Activated T-cell treated with anti-CD3 and anti-CD28 coated beads for 24 hours (primary cell): Measurements from ENCODE around the gene PRR7.
A peak's percentile ranks its signal among the peaks of the same experiment; 100 is the strongest.
"Not testable (repeated sequence)": the region's sequence is repeated elsewhere in the genome, so short reads cannot be mapped to it uniquely, and the experiment has no call there.

Experiments used
- DNase-seq: peaks from one replicate; pipeline ENCODE4 v3.0.0-alpha.2; 2020; ENCODE audit warnings: low read depth

The PRR7 gene

DNA sequence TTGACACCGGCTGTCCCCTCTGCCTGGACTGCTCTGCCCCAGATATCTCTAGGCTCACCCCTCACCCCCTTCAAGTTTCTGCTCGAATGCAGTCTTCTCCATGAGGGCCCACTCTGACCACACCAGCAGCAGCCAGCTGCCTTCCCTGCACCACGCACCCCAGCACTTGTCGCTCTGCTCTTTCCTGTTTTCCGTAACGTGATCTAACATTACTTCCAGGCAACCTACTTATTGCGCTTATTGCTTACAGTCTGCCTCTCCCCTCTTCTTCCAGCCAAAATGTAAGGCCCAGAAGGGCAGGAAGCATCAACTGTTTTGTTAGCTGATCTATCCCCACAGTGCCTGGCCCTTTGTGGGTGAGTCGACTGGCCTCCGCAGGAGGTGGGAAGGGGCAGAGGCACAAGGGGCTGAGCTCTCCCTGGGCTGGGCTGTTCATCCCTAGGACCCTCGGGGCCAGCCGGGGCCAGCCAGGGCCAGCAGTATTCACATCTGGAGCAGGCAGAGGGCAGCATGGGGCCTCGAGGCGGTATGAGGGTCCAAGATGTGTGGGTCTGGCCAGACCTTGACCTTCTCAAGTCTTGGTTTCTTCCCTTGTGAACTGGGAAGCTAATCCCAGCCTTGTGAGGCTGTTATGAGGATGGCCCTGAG is 38.4 kb downstream of the PRR7 start:
- no peak for DNase-seq

DNA sequence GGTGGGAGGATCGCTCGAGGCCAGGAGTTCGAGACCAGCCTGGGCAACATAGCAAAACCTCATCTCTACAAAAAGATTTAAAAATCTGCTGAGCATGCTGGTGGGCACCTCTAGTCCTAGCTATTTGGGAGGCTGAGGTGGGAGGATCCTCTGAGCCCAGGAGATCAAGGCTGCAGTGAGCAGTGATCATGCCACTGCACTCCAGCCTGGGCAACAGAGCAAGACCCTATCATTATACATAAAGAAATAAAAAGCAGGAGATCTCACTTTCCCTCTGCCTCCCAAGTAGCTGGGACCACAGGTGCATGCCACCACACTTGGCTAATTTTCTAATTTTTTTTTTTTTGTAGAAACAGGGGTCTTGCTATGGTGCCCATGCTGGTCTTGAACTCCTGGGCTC is 39.1 kb downstream of the PRR7 start:
- DNase-seq, result not testable (repeated sequence)

DNA sequence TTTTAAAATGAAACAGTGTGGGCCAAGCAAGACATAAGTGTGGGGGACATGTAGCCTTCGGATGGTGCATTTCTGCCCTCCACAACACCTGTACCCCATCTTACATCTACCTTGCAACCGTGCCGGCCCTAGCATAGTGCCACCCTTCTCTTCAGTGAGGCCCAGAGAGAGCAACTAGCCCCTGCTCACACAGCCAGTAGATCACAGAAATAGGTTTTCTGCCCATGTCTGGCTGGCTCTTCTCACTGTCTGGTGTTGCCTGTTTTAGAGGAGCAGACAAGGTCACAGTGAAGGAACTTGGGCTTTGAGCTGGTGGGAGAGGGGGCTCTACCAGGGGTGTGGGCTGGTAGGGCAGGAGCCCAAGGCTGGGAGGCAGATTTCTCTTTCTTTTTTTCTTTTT is 39.6 kb downstream of the PRR7 start:
- DNase-seq, result no peak

DNA sequence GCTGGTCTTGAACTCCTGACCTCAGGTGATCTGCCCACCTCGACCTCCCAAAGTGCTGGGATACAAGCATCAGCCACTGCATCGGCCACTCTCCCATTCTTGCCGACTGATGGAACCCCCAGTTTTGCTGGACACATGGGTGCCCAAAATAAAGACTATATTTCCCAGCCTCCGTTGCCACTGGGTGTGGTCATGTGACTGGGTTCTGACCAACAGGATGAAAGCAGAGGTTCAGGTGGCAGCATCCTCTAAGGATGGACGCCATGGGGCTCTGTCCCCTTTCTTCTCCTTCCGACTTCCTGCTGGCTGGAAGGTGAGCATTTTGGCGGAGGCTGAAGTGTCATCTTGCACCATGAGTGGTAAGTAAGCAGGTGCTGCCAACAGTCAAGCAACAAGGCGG is 40.5 kb downstream of the PRR7 start:
- DNase-seq, result no peak

DNA sequence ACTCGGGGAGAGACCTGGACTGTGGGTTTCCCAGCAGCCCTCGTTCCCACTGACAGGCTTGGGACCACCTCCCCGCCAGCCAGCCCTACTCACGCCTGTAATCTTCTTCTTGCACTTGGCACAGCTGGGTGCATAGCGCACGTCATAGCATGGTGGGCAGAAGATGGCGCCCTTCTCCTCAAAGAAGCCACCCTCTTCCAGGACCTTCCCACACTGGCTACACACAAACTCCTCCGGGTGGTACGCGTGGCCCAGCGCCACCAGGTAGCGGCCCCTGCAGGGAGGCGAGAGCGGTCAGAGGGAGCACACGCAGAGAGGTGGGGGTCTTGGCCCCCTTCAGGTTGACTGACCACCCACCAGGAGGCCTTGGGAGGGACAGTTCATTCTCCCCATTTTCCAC is 41.4 kb downstream of the PRR7 start:
- DNase-seq, result no peak

DNA sequence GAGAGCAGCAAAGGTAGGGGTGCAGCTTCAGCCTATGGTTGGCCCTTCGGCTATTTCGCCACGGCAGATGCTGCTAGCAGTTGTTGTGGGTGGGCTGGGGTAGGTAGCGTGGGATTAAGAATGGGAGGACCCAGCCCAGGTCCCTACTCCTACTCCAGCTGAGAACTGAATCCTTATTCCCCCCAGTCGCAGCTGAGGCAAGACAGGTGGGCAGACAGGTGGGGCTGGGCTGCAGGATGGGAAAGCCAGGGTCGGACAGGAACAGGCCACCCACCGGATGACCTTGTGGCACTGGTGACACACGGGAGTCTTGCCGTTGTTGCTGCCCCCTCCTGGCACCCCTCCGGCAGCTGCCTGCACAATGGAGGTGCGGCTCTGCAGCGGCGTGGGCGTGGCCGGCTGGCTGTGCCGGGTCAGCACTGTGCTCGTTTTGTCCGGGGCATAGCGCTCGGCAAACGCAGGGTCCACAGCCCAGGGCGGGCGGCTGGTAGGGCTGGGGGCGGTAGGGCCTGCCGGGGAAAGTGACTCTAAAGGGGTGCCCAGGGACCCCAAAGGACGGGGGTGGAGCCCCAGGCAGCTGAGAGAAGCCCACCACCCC is 42.6 kb downstream of the PRR7 start:
- no peak for DNase-seq

DNA sequence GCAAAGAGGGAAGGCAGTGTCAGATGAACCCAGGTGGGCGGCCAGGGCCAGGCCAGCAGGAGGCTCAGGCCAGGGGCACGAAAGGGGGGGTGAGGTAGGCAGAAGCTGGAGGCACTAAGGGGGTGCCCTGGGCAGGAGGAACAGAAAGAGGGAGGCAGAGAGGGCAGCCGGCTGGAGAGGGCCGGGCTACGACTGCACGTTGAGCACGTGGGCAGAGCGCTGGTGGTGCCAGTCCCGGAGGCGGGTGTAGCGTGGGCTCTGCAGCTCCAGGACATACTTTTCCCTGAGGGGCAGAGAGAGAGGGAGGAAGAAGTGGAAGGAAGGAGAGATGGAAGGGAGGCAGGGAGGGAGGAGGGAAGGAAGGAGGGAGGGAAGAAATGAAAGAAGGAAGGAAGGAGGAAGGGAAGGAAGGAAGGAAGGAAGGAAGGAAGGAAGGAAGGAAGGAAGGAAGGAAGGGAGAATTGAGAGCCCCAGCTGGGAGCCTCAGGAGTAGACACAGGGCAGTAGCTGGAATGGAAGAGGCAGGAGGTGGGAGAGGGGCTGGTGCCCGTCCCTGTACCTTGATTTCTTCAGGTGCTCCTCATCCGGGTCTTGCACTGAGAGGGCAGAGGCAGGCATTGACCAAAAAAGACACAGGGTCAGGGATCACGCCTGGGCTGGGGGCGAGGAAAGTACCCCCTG is 43.8 kb downstream of the PRR7 start:
- no peak for DNase-seq

DNA sequence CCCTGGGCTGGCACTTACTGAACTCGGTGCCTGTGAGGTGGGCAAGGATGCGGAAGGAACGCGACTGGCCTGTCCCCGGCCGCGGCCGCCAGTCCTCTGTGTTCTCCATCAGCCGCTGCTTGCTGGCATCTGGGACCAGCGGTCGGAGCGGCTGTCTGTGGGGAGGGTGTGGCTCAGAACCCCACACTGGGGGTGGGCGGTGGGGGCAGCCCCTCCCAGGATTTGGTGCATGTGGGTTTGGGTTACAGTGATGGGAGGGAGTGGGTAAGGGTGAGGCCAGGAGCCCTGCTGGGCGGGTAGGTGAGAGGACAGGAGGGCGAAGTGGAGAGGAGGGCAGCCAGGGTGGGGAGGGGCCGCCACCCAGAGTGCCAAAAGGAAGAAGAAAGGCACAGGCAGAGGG is 44.4 kb downstream of the PRR7 start:
- DNase-seq, result no peak

DNA sequence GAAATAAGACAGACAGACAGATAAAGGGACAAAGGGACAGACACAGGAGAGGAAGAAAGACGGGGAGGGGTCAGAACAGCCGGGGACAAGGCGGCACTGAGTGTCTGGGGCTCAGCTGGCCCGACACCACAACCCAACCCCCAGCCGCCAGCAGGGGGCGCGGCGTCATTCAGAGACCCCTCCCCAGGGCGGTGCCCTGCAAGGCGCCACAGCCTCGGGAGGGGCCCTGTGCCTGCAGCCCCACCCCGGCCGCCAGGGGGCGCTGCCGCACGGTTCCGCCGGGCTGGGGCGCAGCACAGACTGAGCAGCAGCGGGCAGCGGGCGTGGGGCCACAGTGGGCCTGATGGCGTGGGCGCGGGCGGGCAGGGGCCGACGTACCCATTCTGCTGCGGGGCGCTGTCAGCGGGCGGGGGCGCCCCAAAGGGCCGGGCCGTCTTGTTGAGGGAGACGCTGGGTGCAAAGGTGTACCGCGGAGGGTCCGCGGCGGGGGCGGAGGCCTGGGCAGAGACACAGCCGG is 44.9 kb downstream of the PRR7 start:
- no peak for DNase-seq

DNA sequence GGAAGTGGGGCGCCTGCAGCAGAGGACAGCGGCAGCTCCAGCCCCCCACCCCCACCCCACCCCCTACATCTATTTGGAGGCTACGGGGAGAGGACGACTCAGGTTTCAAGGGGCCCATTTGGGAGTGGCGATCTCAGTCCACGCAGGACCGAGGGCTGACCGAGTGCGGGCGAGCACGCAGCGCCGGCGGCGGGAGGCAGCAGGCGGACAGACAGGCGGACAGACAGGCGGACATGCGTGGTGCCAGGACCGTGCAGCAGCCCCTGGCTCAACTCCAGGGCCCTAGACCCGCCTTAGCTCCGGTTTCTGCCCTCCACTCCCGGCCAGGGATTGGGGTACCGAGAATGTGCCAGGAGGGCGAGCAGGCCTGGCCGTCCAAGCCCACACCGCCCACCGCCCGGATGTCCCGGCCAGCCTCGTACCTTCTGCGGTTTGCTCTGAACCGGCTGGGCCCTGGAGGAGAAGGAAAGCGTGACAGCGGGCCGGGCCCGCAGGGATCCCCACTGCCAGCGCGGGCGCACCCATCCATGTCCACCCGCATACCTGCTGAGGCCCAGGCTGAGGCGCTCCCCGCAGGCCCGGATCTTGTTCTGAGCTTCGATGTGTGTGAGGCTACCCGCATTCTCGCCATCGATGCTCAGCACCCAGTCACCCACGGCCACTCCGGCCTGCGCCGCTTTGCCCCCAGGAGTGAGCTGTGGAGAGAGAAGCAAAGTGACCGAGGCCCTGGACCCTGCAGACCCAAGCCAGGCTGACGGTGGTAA is 45.6 kb downstream of the PRR7 start:
- no peak for DNase-seq

DNA sequence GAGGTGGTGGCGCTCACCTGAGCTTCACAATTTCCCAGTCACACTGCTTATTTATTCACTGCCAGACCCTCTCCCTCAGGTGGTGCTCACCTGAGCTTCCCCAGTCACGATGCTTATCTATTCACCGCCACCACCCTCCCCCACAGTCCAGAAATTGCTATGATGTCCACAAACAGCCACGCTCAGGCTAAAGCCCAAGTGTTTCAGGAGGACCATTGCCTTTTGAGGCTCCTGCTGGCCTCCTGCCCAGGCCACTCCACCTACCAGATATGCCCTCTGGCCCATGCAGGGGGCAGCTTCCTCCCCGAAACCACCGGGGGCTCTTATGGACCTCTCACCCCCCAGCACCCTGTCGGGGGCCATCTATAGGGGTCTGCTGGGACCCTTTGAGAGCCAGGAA is 46.2 kb downstream of the PRR7 start:
- DNase-seq, result no peak

DNA sequence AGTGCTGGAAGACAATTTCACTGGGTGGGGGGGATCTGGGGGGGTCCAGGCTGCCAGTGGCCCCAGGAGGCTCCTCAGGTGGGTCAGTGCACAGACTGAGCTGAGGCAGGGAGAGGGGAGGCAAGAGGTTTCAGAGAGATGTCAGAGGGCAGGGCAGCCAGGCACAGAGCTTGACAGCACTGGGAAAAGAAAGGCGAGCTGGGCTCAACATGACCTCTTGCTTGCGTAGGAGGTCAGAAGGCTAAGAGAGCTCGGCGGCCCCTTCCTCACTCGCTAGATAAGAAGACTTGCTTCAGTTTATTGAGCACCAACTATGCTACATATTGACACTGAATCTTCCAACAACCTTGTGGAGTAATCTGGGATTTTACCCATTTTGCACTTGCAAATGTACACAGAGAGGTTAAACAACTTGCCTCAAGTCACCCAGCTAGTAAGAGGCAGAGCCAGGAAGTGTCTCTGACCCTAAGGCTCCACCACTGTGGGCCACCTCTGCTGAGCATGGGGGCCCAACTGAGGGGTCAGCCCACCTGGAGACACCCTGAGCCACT is 47.3 kb downstream of the PRR7 start:
- no peak for DNase-seq

DNA sequence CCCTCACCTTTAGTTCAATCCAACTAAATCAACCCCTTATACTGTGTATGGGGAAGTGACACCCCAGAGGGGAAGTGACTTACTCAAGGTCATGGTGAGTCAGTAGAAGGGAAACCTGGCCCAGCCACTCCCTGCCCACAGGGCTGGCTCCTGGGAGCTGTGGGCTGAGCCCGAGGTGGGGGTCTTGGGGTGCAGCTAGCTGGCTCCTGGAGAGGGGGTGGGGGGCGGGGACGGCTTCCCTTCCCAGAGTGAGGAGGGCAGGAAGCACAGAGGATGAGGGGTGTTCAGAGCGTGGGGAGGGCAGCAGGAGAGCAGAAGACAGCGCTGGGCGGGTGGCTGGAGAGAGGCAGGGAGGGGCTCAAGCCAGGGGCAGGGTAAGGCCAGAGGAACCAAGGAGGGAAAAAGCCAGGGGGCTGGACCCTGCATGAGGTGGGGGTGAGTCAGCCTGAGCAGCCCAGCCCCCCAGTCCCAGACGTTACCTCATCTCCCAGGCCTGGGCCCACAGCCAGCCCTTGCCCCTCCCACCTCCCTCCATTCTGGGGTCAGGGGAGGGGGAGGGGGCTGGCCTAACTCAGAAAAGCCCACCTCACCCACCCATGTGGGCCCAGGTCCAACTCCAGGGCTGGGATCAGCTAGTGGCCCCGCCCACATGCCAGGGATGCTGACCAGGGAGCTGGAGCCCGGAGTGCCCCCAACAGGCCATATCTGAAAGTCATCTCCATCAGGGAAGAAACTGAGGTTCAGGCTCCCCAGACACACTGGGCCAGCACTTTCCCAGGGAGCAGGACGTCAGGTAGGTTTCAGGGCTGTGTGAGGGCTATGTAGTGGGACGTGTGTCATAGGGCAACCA is 48.0 kb downstream of the PRR7 start:
- DNase-seq, result no peak

DNA sequence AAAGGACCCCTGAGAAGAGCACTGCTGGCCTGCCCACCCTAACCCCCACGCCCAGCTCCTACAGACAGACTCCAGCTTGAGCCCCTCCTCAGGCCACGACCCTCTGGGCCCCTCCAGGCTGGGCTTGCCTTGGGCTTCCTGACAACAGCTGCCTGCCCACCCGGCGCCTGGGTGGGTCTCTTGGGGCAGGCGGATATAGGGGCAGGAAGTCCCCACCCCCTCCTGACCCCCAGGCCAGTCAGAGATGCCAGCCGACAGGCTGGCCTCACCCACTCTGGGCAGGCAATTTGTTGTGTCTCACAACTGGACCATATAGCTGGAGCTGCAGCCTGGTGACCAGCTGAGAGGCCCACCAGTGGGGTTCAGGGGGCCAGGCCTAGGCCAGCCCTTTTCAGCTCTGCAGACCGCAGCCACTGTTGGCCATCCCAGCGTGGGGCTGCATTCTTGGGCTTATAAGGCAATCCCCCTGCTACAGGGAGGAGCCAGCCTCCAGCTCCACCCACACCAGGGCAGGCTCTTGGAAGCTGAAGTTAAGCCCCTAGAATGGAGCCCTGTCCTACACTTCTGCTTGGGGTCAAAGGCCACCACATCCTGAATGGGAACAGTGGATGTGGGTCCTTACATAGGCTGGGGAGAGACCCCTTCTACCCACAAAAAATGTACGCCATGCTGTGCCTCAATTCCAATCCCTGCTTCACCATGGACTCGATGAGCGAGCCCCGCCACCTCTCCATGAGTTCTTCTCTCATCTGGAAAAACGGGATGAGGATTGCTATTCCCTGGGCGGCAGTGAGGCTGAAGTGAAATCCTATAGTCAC is 48.8 kb downstream of the PRR7 start:
- DNase-seq, result no peak

DNA sequence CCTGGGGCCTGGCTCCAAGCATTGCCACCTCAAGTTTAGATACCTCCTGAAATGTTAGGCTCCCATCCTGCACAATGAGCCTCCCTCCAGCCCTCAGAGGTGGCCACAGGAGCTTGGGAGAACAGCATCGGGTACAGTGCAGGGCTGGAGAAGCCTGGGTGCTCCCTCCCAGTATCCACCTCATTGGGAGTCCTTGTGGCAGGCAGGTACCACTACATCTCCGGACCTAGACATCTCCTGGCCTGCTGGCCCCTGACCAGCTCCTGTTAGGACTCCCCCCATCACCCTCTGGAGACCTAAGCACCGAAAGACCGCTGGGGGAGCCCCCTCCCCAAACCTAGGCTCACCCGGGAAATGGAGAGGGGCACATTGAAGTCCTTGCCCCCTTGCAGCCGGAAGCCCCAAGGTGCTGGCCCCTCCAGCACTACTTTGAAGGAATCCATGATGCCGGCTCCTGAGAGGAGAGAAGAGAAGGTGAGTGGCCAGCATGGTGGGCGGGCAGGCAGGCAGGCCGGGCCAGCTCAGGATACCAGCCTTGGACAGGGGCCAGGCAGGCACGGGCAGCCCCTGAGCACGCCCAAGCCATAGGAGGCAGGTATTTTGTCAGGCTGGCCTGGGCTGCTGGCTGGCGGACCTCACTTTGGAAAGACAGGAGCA is 49.6 kb downstream of the PRR7 start:
- DNase-seq, result no peak

DNA sequence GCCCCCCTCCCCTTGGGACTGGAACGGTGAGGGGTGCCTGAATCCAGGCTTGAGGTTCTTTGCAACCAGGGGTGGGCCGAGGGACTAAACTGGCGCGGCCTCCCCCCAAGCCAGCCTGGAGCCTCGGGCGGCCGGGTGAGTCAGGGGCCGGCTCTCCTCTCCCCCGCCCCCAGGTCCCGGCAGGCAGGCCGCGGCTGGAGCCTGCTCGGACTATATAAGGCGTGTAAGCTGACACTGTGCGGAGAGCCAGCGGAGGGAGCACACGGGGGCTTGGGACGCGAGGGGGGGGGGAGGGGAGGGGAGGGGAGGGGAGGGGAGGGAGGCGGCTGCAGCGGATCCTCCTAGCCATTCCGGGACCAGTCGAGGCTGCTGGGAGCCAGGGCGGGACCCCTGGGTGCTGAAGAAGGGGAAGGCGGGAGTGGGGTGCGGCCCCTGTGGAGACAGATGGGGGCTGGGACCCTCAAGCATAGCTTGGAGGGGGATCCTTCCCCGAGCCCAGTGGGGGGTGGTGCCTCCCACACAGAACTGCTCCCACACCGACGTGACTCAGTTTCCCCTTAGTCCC is 50.2 kb downstream of the PRR7 start:
- DNase-seq, result no peak

DNA sequence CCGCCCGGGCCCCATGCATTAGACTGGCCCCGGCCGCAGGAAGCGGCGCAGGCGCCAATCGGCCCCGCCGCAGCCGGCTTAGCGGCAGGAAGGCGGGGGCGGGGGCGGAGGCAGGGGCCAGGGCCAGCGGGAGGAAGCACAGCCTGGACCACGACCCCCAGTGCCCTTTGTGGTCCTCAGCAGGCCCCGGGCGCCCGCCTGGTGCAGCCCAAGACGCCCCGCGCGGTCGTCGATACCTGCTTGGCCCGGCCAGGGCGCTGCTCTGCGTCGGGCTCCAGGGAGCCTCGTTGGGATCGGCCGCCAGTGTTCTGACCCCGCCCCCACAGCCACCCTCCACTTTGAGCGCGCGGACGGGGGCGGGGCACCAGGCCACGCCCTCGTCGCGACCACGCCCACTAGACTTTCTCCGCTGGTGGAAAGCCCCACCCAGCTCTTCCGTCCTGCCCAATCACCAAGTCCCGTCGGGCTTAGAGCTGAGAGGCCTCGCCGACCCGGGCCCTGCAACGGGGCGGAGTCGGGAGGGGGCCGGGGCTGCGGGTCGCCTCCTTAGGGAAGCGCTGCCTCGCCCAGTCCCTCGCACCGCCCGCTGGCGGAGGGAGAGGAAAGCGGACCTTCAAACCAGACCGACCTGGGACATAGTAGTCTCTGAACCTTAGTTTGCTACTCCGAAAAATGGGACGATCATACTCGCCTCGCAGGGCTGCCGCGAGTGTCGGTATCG is 50.8 kb downstream of the PRR7 start, which contains the start of gene PDLIM7:
PDLIM7 (minus strand) TSS at position 313 of the 721 bp plus-strand sequence. CDS start 1,092 bp downstream, outside the sequence.
- peak; percentile 90 for DNase-seq

DNA sequence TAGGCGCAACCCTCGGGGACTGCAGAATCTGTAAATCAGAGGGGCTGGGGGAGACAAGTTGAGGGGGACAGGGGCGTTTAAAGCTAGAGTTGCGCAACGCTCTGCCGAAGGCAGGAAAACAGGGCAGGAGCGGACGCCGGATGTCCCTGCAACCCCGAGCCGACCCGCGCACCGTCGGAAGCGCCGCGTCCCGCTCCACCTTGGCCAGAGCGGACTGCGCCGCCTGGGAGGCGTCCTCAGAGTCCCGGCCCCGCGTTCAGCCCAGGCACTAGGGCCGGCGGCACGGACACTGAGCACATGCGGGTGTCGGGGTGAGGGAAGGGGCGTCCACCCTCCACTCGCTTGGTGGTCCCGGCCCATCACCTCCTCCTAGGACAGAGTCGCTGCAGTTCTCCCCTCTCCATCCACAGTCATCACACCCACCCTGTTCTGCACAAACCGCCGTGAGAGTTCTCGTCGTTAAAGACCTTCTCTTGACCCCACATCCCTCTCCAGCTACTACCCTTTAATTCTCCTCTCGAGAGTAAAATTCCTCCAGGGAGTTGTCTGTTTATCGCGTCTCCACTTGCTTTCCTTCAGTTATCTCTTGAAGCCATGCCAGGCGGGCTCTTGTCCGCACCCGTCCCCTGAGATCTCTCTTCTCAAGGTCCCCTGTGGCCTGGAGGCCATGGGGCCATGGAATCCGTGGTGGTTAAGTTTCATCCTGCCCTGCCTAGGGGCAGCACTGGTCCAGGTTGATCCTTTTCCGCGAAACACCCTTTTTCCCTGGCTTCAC is 51.6 kb downstream of the PRR7 start:
- no peak for DNase-seq
